Iris pigment epithelial cell (primary cell): ENCODE measurements around the gene PLXDC2.
"Not testable (repeated sequence)": the region's sequence is repeated elsewhere in the genome, so short reads cannot be mapped to it uniquely, and the experiment has no call there.

Experiments
- DNase-seq: peaks from one replicate; pipeline ENCODE4 v3.0.0-alpha.2; 2011; ENCODE audit warnings: low read depth

PLXDC2 gene

GRCh38 chr10:20115894-20116293, 299.7 kb downstream of the PLXDC2 start:
- no peak for DNase-seq

- no peak for DNase-seq
These were observed 301.2 kb downstream of the PLXDC2 start for GRCh38 chr10:20117471-20117870.

GRCh38 chr10:20118119-20118518, 301.9 kb downstream of the PLXDC2 start:
- no peak for DNase-seq

GRCh38 chr10:20128811-20129210, 312.6 kb downstream of the PLXDC2 start:
- DNase-seq = no peak

GRCh38 chr10:20132816-20133215, 316.6 kb downstream of the PLXDC2 start:
- no peak for DNase-seq

GRCh38 chr10:20133669-20134189, 317.5 kb downstream of the PLXDC2 start:
- DNase-seq = no peak

GRCh38 chr10:20142311-20142710, 326.1 kb downstream of the PLXDC2 start:
- DNase-seq = no peak

- DNase-seq = no peak
These were observed 328.0 kb downstream of the PLXDC2 start for GRCh38 chr10:20144268-20144667.

GRCh38 chr10:20146004-20146403, 329.8 kb downstream of the PLXDC2 start:
- DNase-seq = no peak

- DNase-seq = no peak
These were observed 331.5 kb downstream of the PLXDC2 start for GRCh38 chr10:20147684-20148083.

- no peak for DNase-seq
These were observed 340.3 kb downstream of the PLXDC2 start for GRCh38 chr10:20156511-20156910.

GRCh38 chr10:20157314-20157713, 341.1 kb downstream of the PLXDC2 start:
- DNase-seq = peak; percentile 5

- no peak for DNase-seq
These were observed 341.9 kb downstream of the PLXDC2 start for GRCh38 chr10:20158086-20158485.

GRCh38 chr10:20162123-20162522, 345.9 kb downstream of the PLXDC2 start:
- no peak for DNase-seq

GRCh38 chr10:20166096-20166675, 350.0 kb downstream of the PLXDC2 start:
- DNase-seq = no peak

- no peak for DNase-seq
These were observed 354.4 kb downstream of the PLXDC2 start for GRCh38 chr10:20170661-20171060.

- DNase-seq = no peak
These were observed 356.8 kb downstream of the PLXDC2 start for GRCh38 chr10:20173046-20173445.

GRCh38 chr10:20175719-20176118, 359.5 kb downstream of the PLXDC2 start:
- no peak for DNase-seq

- no peak for DNase-seq
These were observed 364.5 kb downstream of the PLXDC2 start for GRCh38 chr10:20180766-20181165.

GRCh38 chr10:20181434-20181833, 365.2 kb downstream of the PLXDC2 start:
- no peak for DNase-seq

GRCh38 chr10:20185116-20185515, 368.9 kb downstream of the PLXDC2 start:
- peak; percentile 16 for DNase-seq

GRCh38 chr10:20191392-20191791, 375.2 kb downstream of the PLXDC2 start:
- not testable (repeated sequence) for DNase-seq

GRCh38 chr10:20195076-20195475, 378.8 kb downstream of the PLXDC2 start:
- DNase-seq = peak; percentile 7

- DNase-seq = no peak
These were observed 384.5 kb downstream of the PLXDC2 start for GRCh38 chr10:20200758-20201157.
